RWPE2 (cell line): ENCODE data around the gene TMEM259.

ENCODE experiments used
- ATAC-seq: fragments of 200-7000 bp; cut with Tn5 transposase; 3 replicates; pipeline ENCODE4 v1.9.1; 2021; ENCODE audit warnings: low read depth
- DNase-seq: peaks from one replicate; pipeline ENCODE4 v3.0.0-alpha.2; 2020; ENCODE audit warnings: low spot score
- H3K27ac ChIP-seq: fragments of 450-650 bp; 2 replicates; pipeline ENCODE4 v1.5.1; 2017; ENCODE audit warnings: mild to moderate bottlenecking; ENCODE audit not compliant: poor library complexity, severe bottlenecking
- H3K27me3 ChIP-seq: fragments of 250-450 bp; sonication (Bioruptor Pico); 2 replicates; pipeline ENCODE4 v1.5.1; 2021; ENCODE audit warnings: mild to moderate bottlenecking, moderate library complexity; ENCODE audit not compliant: insufficient read depth, poor library complexity, severe bottlenecking
- H3K36me3 ChIP-seq: fragments of 250-450 bp; sonication (Bioruptor Pico); 2 replicates; pipeline ENCODE4 v1.5.1; 2020; ENCODE audit warnings: low read depth, mild to moderate bottlenecking, moderate library complexity
- H3K4me1 ChIP-seq: fragments of 250-450 bp; sonication (Bioruptor Pico); 2 replicates; pipeline ENCODE4 v1.5.1; 2021; ENCODE audit warnings: mild to moderate bottlenecking, moderate library complexity; ENCODE audit not compliant: insufficient read depth, poor library complexity, severe bottlenecking
- H3K4me3 ChIP-seq: fragments of 250-450 bp; sonication (Bioruptor Pico); 2 replicates; pipeline ENCODE4 v1.5.1; 2021; ENCODE audit warnings: mild to moderate bottlenecking, moderate library complexity; ENCODE audit not compliant: severe bottlenecking
- H3K9me3 ChIP-seq: fragments of 250-450 bp; sonication (Bioruptor Pico); 2 replicates; pipeline ENCODE4 v1.5.1; 2021; ENCODE audit warnings: mild to moderate bottlenecking, moderate library complexity; ENCODE audit not compliant: severe bottlenecking
- CTCF ChIP-seq: fragments of 450-650 bp; IDR thresholded peaks from one replicate; pipeline ENCODE4 v1.5.1; 2017; ENCODE audit warnings: mild to moderate bottlenecking, moderate library complexity; ENCODE audit not compliant: poor library complexity, severe bottlenecking

Gene TMEM259

GRCh38 chr19:1061987-1062386 is 41.1 kb upstream of the TMEM259 start:
- Histone ChIP-seq H3K27ac (no peak overlapping the region), H3K4me1 (peaks cover 17% of the 10 kb centered on the region), H3K27me3 (no peaks in the 10 kb centered on the region), H3K9me3 (no peaks in the 10 kb centered on the region), H3K4me3 (no peak overlapping the region), H3K36me3 (no peaks in the 10 kb centered on the region; the same call in 1 of the 2 replicates)
- TF ChIP-seq CTCF, result no peak
- DNase-seq (no peak), ATAC-seq (no peak)

- peaks cover 7% of the 10 kb centered on the region for H3K4me1 ChIP-seq
- ATAC-seq, result no peak
- H3K9me3 ChIP-seq, result no peaks in the 10 kb centered on the region
- no peaks in the 10 kb centered on the region for H3K27me3 ChIP-seq
- DNase-seq, result no peak
- no peak for TF ChIP-seq CTCF
- H3K27ac ChIP-seq, result no peak overlapping the region
- no peaks in the 10 kb centered on the region; the same call in 1 of the 2 replicates for H3K36me3 ChIP-seq
- no peak overlapping the region for H3K4me3 ChIP-seq
Measured at GRCh38 chr19:1060689-1061088, 39.8 kb upstream of the TMEM259 start.

- Histone ChIP-seq H3K27ac (no peak overlapping the region), H3K4me1 (no peaks in the 10 kb centered on the region), H3K9me3 (no peaks in the 10 kb centered on the region), H3K36me3 (no peaks in the 10 kb centered on the region; the same call in 1 of the 2 replicates), H3K4me3 (no peak overlapping the region), H3K27me3 (no peaks in the 10 kb centered on the region)
- DNase-seq (no peak), ATAC-seq (no peak)
- no peak for TF ChIP-seq CTCF
Measured at GRCh38 chr19:1058112-1058511, 37.2 kb upstream of the TMEM259 start.

GRCh38 chr19:1057176-1057855 is 36.4 kb upstream of the TMEM259 start:
- Histone ChIP-seq H3K4me3 (no peak overlapping the region), H3K9me3 (no peaks in the 10 kb centered on the region), H3K27ac (no peak overlapping the region), H3K27me3 (no peaks in the 10 kb centered on the region), H3K36me3 (no peaks in the 10 kb centered on the region; the same call in 1 of the 2 replicates), H3K4me1 (no peaks in the 10 kb centered on the region)
- DNase-seq, result no peak
- TF ChIP-seq CTCF, result no peak
- no peak for ATAC-seq

- Histone ChIP-seq H3K4me1 (no peaks in the 10 kb centered on the region), H3K4me3 (no peak overlapping the region), H3K36me3 (no peaks in the 10 kb centered on the region; the same call in 1 of the 2 replicates), H3K27me3 (no peaks in the 10 kb centered on the region), H3K27ac (no peak overlapping the region), H3K9me3 (no peaks in the 10 kb centered on the region)
- DNase-seq, result no peak
- TF ChIP-seq CTCF, result no peak
- ATAC-seq, result no peak
Measured at GRCh38 chr19:1055886-1056620, 35.1 kb upstream of the TMEM259 start.
